ENCODE measurements around the gene DACT3.

- TF ChIP-seq, protein P1, sequence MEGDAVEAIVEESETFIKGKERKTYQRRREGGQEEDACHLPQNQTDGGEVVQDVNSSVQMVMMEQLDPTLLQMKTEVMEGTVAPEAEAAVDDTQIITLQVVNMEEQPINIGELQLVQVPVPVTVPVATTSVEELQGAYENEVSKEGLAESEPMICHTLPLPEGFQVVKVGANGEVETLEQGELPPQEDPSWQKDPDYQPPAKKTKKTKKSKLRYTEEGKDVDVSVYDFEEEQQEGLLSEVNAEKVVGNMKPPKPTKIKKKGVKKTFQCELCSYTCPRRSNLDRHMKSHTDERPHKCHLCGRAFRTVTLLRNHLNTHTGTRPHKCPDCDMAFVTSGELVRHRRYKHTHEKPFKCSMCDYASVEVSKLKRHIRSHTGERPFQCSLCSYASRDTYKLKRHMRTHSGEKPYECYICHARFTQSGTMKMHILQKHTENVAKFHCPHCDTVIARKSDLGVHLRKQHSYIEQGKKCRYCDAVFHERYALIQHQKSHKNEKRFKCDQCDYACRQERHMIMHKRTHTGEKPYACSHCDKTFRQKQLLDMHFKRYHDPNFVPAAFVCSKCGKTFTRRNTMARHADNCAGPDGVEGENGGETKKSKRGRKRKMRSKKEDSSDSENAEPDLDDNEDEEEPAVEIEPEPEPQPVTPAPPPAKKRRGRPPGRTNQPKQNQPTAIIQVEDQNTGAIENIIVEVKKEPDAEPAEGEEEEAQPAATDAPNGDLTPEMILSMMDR (IDR thresholded peaks at IDR 0.05 in 4 of 5, conservative IDR thresholded peaks at IDR 0.05 in 1 of 5): no peak
- no peak for TF ChIP-seq POLR2A (IDR thresholded peaks at IDR 0.05)
Measured at GRCh38 chr19:46603195-46603637, 57.8 kb downstream of the DACT3 start.

Data from gastrocnemius medialis (tissue), 4 donors.